Measurements from ENCODE around the gene LYRM9. TPM values are rescaled to one million over a fixed set of nuclear protein-coding genes. Genes with fewer than 3 reads are reported as not detected.

Gene LYRM9
- total RNA-seq, 2 donors from 2014 or later, result 2.7 to 2.9 TPM

DNA sequence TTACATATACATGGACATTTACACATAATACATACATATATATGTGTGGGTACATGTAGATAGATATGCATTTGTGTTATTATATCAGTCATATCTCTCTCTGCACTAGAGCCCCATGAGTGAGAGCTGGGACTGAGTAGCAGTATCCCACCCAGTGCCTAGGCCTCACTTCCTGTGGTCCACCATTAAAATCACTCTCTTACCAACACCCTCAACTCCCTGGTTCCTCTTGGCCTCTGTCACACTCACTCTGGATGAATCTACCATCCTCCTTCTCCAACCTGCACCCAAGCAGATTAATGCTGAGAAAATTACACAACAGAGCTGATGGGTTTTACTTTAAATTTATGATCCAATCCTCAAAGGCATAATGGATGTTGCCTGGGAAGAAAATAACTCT, 4.9 kb upstream of the LYRM9 start:
- H3K36me3 ChIP-seq, result no peaks in the 10 kb centered on the region
- H3K9me3 ChIP-seq, result no peaks in the 10 kb centered on the region
- intact Hi-C loops (cut with DNase I), result loop anchor here (10.0 kb wide), 1 partner anchor 317 kb away; no protein-coding TSS in a partner anchor
- no peak for DNase-seq
- no peak overlapping the region for H3K4me3 ChIP-seq
- H3K27me3 ChIP-seq, result no peaks in the 10 kb centered on the region
- H3K9ac ChIP-seq (ENCODE audit: low read depth in 2 of 2, low read length in 2 of 2), result no peak overlapping the region
- H3K27ac ChIP-seq, result no peak overlapping the region
- no peaks in the 10 kb centered on the region for H3K4me1 ChIP-seq
- TF ChIP-seq, protein P1, sequence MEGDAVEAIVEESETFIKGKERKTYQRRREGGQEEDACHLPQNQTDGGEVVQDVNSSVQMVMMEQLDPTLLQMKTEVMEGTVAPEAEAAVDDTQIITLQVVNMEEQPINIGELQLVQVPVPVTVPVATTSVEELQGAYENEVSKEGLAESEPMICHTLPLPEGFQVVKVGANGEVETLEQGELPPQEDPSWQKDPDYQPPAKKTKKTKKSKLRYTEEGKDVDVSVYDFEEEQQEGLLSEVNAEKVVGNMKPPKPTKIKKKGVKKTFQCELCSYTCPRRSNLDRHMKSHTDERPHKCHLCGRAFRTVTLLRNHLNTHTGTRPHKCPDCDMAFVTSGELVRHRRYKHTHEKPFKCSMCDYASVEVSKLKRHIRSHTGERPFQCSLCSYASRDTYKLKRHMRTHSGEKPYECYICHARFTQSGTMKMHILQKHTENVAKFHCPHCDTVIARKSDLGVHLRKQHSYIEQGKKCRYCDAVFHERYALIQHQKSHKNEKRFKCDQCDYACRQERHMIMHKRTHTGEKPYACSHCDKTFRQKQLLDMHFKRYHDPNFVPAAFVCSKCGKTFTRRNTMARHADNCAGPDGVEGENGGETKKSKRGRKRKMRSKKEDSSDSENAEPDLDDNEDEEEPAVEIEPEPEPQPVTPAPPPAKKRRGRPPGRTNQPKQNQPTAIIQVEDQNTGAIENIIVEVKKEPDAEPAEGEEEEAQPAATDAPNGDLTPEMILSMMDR (IDR thresholded peaks at IDR 0.05), result no peak

DNA sequence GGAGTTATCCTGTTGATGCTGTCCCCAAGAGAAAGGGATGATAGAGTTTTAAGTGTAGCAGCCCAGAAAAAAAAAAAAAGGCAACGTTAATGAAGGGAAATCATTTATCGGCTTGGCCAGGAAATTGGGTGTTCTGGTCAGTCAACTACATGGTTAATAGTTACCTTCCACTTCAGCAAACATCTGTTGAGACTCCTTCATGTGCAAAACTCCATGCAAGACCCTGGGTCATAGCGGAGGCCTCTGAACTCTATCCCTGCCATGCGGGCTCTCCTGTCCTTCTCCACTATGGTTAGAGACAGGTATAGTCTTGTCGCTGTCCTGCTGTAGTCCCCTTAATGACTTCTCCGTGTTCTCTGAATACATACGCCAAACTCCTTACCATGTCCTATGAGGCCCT, 3.5 kb upstream of the LYRM9 start:
- no peaks in the 10 kb centered on the region for H3K9me3 ChIP-seq
- no peaks in the 10 kb centered on the region for H3K27me3 ChIP-seq
- DNase-seq, result no peak
- no peak overlapping the region for H3K27ac ChIP-seq
- TF ChIP-seq, protein P1 (IDR thresholded peaks at IDR 0.05), result no peak
- no peak overlapping the region for H3K4me3 ChIP-seq
- intact Hi-C loops (cut with DNase I), result loop anchor here (10.0 kb wide), 1 partner anchor 318 kb away; no protein-coding TSS in a partner anchor
- H3K9ac ChIP-seq (ENCODE audit: low read depth in 2 of 2, low read length in 2 of 2), result no peak overlapping the region
- H3K36me3 ChIP-seq, result no peaks in the 10 kb centered on the region
- H3K4me1 ChIP-seq, result no peaks in the 10 kb centered on the region

DNA sequence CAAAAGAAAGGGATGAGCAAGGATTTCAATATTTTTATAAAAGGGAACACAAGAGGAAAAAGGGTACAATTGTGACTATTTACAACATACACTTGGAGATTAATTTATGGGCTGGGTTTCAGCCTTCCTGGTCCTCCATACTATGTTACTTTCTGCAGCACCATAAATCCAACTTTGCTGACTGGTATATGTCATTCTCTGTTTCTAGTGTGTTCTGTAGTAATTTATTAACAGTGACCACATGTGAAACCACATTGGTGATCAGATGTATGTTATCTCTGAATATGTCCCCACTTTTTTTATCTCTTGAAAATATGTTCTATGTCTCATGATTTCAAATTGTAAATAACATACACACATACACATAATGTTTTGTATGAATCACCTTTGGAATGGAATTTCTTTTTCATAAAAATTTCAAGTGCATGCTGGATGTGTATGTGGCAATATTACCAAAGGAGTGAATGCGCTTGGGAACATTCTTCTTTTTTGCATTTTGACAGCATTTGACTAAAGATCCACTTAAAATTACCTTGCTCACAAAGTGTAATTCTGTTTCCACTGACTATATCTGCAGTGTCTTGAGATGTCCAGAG, 2.9 kb upstream of the LYRM9 start:
- no peaks in the 10 kb centered on the region for H3K9me3 ChIP-seq
- no peaks in the 10 kb centered on the region for H3K27me3 ChIP-seq
- no peak for DNase-seq
- H3K9ac ChIP-seq (ENCODE audit: low read depth in 2 of 2, low read length in 2 of 2), result no peak overlapping the region
- intact Hi-C loops (cut with DNase I), result loop anchor here (10.0 kb wide), 1 partner anchor 319 kb away; no protein-coding TSS in a partner anchor
- H3K27ac ChIP-seq, result no peak overlapping the region
- H3K36me3 ChIP-seq, result no peaks in the 10 kb centered on the region
- TF ChIP-seq, protein P1 (IDR thresholded peaks at IDR 0.05), result no peak
- H3K4me1 ChIP-seq, result no peaks in the 10 kb centered on the region
- H3K4me3 ChIP-seq, result no peak overlapping the region

DNA sequence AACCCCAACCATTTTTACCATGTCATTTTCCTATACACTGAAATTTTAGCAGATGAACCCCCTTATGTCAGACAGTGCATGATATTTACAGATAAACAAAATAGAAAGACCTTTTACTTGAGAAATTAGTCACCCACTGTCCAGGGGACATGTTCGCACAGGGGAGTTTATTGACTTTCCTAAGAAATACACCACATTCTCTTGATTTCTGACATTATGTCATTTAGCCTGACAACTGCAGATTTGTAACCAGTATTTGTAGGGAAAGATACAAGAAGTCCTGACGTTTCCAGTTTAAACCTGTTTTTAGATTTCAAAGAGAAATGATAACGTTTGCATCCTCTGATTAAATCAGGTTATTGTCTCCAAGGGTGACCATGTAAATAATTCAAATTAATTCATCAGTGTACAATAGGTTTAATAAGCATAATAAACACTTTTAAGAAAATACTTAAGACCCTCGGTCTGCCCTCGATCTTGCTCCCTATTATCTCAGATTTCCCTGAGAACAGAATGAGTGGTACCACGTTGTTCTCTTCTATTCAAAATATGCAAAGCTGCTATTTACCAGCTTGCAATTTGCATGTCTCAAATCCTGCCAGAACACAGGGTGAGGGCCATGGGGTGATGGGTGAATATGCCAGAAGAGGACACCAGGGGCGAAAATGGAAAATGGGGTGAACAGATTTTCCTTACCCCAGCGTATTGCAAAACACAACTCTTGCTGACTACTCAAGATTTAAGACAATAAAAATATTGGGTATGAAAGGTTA, 2.1 kb upstream of the LYRM9 start:
- intact Hi-C loops (cut with DNase I), result loop anchor here (10.0 kb wide), 1 partner anchor 319 kb away; no protein-coding TSS in a partner anchor
- TF ChIP-seq, protein P1 (IDR thresholded peaks at IDR 0.05), result no peak
- no peaks in the 10 kb centered on the region for H3K36me3 ChIP-seq
- no peaks in the 10 kb centered on the region for H3K4me1 ChIP-seq
- no peak overlapping the region for H3K9ac ChIP-seq (ENCODE audit: low read depth in 2 of 2, low read length in 2 of 2)
- H3K27me3 ChIP-seq, result no peaks in the 10 kb centered on the region
- H3K4me3 ChIP-seq, result no peak overlapping the region
- DNase-seq, result no peak
- H3K27ac ChIP-seq, result no peak overlapping the region
- no peaks in the 10 kb centered on the region for H3K9me3 ChIP-seq

DNA sequence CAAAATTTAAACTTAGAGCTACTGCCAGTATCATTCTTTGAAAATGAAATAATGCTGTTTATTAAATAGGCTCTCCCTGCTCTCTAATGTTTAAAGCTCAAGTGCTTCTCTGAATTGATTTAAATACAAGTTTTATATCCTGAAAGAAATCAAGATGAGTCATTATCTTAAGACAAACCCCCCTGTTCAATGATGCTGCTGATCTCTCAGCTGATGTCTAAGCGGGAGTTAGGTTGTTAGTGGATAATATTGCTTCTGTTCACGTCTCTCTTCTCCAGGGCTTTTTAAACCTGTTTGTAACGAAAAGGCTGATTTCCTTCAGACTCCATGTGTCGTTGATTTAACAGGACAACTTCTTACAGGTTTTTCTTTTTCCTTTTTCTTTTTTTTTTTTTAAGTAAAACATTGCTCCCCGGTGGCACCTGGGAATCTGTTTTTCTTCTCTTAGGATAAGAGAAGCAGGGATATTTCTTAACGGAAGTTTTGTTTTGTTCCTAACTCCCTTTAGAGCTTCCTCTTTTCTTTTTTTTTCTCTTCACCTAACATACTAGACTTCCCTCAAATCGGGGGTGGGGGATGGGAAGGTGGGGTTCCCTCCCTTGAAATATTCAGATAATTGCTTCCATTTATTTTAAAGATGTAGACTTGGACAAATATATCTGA, 807 bp upstream of the LYRM9 start:
- intact Hi-C loops (cut with DNase I), result loop anchor here (5.0 to 10.0 kb wide), 2 partner anchors 321 to 358 kb away; no protein-coding TSS in a partner anchor
- no peaks in the 10 kb centered on the region for H3K9me3 ChIP-seq
- H3K27me3 ChIP-seq, result no peaks in the 10 kb centered on the region
- no peak overlapping the region for H3K4me3 ChIP-seq
- TF ChIP-seq, protein P1 (IDR thresholded peaks at IDR 0.05), result no peak
- no peak for DNase-seq
- no peak overlapping the region for H3K9ac ChIP-seq (ENCODE audit: low read depth in 2 of 2, low read length in 2 of 2)
- no peaks in the 10 kb centered on the region for H3K36me3 ChIP-seq
- H3K4me1 ChIP-seq, result no peaks in the 10 kb centered on the region
- H3K27ac ChIP-seq, result no peak overlapping the region

Data from colonic mucosa (tissue), 4 donors.